ENCODE data around the gene SMARCC1. TPM values are rescaled to one million over a fixed set of nuclear protein-coding genes. Genes with fewer than 3 reads are reported as not detected.
A peak's percentile ranks its signal among the peaks of the same experiment; 100 is the strongest.

The SMARCC1 gene
- total RNA-seq, 1 experiment from 2014 or later = 130 TPM

- H3K4me3 ChIP-seq = no peak overlapping the region
- no peaks in the 10 kb centered on the region for H3K27me3 ChIP-seq (ENCODE audit: insufficient read depth, low read depth)
- no peaks in the 10 kb centered on the region for H3K9me2 ChIP-seq (ENCODE audit: insufficient read depth)
- intact Hi-C loops (cut with micrococcal nuclease; ENCODE audit: unreplicated experiment) = no loop called here
- H3K4me2 ChIP-seq = no peak overlapping the region
- CTCF ChIA-PET = no interaction called here
- BruUV-seq (replicated peaks) = no TSS peak
- POLR2A ChIA-PET (ENCODE audit: unreplicated experiment) = no interaction called here
- H2AFZ ChIP-seq = no peak overlapping the region
- H3K79me2 ChIP-seq (ENCODE audit: low read depth) = 0 out of 2 replicates have a peak, but pooled peaks cover 3% of the 10 kb centered on the region
- DNase-seq = peak in 1 of 2 experiments; percentile 16
- peaks cover 29% of the 10 kb centered on the region for H3K36me3 ChIP-seq (ENCODE audit: low read depth)
- peaks cover 4% of the 10 kb centered on the region for H4K20me1 ChIP-seq (ENCODE audit: insufficient read depth)
- no peaks in the 10 kb centered on the region for H3K4me1 ChIP-seq (replicated peaks; ENCODE audit: insufficient read depth)
- peak overlapping the region; percentile 14; the same call in 1 of the 2 replicates for H3K27ac ChIP-seq
- no peak for TF ChIP-seq CTCF (conservative IDR thresholded peaks at IDR 0.05)
- no peak for TF ChIP-seq EZH2 (IDR thresholded peaks at IDR 0.05; ENCODE audit: low read depth)
- no peaks in the 10 kb centered on the region for H3K9me3 ChIP-seq (ENCODE audit: insufficient read depth, low read depth)
- peaks cover 12% of the 10 kb centered on the region; the same call in 1 of the 2 replicates for H3F3A ChIP-seq (ENCODE audit: insufficient read depth, low read depth)
Measured at GRCh38 chr3:47715928-47716327, 65.8 kb downstream of the SMARCC1 start.

DNA sequence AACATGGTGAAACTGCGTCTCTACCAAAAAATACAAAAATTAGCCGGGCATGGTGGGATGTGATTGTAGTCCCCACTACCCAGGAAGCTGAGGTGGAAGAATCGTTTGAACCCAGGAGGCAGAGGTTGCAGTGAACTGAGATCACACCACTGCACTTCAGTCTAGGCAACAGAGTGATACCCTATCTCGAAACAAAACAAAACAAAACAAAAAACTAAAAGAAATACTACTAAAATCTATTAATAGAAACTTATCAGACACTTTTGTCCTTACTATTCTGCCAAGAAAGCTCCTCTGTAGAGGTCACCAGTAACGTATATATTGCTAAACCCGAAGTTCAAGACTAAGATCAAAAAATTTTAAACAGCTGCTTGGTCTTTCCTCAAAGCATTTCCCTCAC, 67.1 kb downstream of the SMARCC1 start:
- Histone ChIP-seq H4K20me1 (ENCODE audit: insufficient read depth) (peaks cover 4% of the 10 kb centered on the region), H3K9me2 (ENCODE audit: insufficient read depth) (no peaks in the 10 kb centered on the region), H3K79me2 (ENCODE audit: low read depth) (0 out of 2 replicates have a peak, but pooled peaks cover 3% of the 10 kb centered on the region), H3F3A (ENCODE audit: insufficient read depth, low read depth) (peaks cover 17% of the 10 kb centered on the region; the same call in 1 of the 2 replicates), H3K36me3 (ENCODE audit: low read depth) (peaks cover 40% of the 10 kb centered on the region), H3K27ac (no peak overlapping the region), H3K27me3 (ENCODE audit: insufficient read depth, low read depth) (no peaks in the 10 kb centered on the region), H3K4me3 (no peak overlapping the region), H3K4me2 (no peak overlapping the region), H2AFZ (no peak overlapping the region), H3K4me1 (replicated peaks; ENCODE audit: insufficient read depth) (no peaks in the 10 kb centered on the region), H3K9me3 (ENCODE audit: insufficient read depth, low read depth) (no peaks in the 10 kb centered on the region)
- DNase-seq = no peak
- ChIA-PET CTCF (no interaction called here), POLR2A (ENCODE audit: unreplicated experiment) (no interaction called here)
- TF ChIP-seq EZH2 (IDR thresholded peaks at IDR 0.05; ENCODE audit: low read depth) (no peak), CTCF (conservative IDR thresholded peaks at IDR 0.05) (no peak)
- no TSS peak for BruUV-seq (replicated peaks)
- intact Hi-C loops (cut with micrococcal nuclease; ENCODE audit: unreplicated experiment) = no loop called here

DNA sequence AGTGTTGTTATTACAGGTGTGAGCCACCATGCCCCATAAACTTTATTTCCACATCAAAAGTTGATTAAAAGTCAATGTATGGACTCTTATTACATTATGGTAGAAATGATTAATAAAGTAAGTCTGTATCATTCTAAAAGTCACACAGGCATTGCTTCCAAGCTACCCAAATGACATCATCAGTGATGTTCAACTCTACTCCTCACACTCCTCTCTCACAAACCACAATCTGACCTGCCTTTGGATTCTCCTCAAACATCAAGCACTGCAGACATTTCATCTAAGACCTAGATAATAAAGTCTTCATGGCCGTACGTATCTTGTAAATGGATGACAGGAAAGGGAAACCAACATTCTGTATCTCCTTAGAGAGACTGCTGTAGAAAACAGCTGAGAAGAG, 68.0 kb downstream of the SMARCC1 start:
- Histone ChIP-seq H2AFZ (no peak overlapping the region), H3K36me3 (ENCODE audit: low read depth) (peaks cover 40% of the 10 kb centered on the region), H3K4me2 (no peak overlapping the region), H3K27me3 (ENCODE audit: insufficient read depth, low read depth) (no peaks in the 10 kb centered on the region), H3K27ac (no peak overlapping the region), H3K9me2 (ENCODE audit: insufficient read depth) (no peaks in the 10 kb centered on the region), H3K79me2 (ENCODE audit: low read depth) (0 out of 2 replicates have a peak, but pooled peaks cover 3% of the 10 kb centered on the region), H3K9me3 (ENCODE audit: insufficient read depth, low read depth) (no peaks in the 10 kb centered on the region), H3F3A (ENCODE audit: insufficient read depth, low read depth) (peaks cover 17% of the 10 kb centered on the region; the same call in 1 of the 2 replicates), H4K20me1 (ENCODE audit: insufficient read depth) (peaks cover 4% of the 10 kb centered on the region), H3K4me3 (no peak overlapping the region), H3K4me1 (replicated peaks; ENCODE audit: insufficient read depth) (no peaks in the 10 kb centered on the region)
- ChIA-PET POLR2A (ENCODE audit: unreplicated experiment) (no interaction called here), CTCF (no interaction called here)
- TF ChIP-seq CTCF (conservative IDR thresholded peaks at IDR 0.05) (no peak), EZH2 (IDR thresholded peaks at IDR 0.05; ENCODE audit: low read depth) (no peak)
- intact Hi-C loops (cut with micrococcal nuclease; ENCODE audit: unreplicated experiment) = no loop called here
- DNase-seq = no peak
- BruUV-seq (replicated peaks) = no TSS peak

Data from PC-9 (cell line).